HG02759 (cell line): ENCODE data around the gene ARHGAP22.

Source experiments
- ATAC-seq: cut with Tn5 transposase; IDR thresholded peaks from one replicate; pipeline ENCODE4 v1.9.1; 2021; ENCODE audit warnings: mild to moderate bottlenecking, moderate library complexity; ENCODE audit not compliant: unreplicated experiment

Gene ARHGAP22

DNA sequence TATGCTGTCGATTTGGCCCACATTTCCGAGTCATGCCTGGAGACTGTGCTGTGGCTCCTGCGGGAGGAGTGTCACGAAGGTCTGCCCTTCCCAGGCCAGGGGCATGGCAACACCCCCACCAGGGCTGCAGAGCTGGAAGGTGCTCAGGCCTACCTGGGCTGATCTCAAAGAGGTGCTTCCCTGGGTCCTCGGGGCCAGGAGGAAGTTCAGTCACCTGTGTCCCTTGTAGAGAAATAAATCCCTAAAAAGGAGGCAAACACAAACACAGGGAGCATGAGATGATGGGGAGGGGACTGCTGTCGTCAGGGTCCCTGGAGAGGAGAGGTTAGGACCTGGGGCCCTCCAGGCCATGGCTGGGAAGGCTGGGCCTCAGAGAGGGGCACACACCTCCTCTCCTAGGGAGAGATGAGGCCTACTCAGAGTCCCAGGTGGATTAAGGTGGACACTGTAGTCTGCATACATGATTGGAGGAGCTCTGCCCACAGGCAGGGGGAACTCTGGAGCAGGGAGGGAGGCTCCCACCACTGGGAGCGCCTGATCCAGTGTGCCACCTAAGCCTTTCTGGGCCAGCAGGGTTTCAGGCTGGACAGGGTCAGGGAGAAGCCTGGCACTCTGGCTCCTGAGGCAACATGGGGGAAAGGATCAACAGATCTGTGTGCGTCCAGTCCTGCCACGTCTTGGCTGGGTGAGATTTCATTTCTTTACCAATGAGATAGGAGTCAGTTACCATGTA is 49.4 kb downstream of the ARHGAP22 start:
- ATAC-seq: no peak

DNA sequence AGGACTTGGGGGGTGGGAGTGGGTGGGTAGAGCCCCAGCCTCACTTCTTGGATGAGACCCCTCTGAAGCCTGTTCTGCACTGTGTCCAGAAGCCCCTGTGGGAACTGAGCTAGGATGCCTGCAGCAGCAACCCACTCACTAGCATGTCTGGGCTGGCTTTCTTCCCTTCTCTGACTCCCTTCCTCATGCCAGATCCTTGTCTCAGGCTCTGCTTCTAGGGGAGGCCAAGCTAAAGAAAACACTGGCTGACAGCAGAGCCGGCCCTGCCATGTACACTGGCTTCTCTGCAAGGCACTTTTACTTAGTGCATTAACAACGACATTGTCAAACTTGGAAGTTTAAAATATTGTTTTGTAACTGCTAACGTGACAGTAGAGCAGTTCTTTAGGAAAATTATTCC is 50.2 kb downstream of the ARHGAP22 start:
- no peak for ATAC-seq

DNA sequence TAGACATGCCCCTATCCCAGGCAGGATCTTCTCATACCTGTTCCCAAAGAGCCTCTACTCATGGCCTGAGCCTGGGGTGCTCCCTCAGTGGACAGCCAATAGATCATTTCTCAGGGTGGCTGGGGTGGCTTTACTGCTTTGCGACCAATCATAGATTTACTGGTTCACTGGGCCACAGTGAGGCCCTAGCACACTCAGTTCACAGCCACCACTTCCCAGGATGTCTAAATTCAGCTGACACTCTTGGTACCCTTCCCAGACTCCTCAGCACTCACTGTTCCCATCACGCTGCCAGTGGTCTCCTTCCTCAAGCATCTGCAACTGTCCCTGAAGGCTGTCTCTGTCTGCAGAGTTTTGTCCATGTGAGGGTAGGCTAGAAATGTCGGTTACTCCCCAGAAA is 50.6 kb downstream of the ARHGAP22 start:
- no peak for ATAC-seq

- ATAC-seq: no peak
Measured at GRCh38 chr10:48552946-48553564, 51.8 kb downstream of the ARHGAP22 start.

DNA sequence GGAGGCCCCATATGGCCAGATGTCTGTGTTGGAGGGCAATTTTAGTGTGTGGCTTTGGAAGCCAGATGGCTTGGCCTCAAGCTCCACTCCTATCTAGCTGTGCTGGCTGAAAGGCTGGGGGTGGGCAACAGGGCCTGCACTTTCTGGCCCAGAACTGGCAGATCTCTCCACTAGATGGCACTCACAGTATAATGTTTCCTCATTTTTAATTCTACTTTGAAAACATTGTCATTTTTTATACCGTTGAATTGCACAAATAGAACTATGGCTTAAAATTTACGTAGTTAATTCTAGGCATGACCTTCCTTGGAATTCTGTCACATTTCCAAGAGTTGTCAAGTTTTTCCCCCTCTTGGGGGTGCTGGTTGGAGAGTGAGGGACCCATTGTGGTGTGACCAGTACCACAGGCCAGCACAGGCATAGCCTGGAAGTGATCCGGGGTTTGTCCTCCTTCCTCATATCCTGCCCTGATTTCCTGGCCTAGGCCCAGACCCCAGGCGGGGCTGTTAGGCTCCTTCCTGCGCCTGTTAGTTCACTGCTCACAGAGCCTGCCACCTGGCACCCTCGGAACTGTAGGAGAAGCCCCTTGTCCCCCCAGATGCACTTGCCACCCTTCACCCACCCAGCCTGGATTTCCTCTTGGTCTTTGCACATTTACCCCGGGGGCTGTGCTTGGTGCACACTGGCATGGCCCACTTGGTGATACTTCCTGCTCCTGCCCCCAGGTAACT is 52.8 kb downstream of the ARHGAP22 start:
- no peak for ATAC-seq

DNA sequence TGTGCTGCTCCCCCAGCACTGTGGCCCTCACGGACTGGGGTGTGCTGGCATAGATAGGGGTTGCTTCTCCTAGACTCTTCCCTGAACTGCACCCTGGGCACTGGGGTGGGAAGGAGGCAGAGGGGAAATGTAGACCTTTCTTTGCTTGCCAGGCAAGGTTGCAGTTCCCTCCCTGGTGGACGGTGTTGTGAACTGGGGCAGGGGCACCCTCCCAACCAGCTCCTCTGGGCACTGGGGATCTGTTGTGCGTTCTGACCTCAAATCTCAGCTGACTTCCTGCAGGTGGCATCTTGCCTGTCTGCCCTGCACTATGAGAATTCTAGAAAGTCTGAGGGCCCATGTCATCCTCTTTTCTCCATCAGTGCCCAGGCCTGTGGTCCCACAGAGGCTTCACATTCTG is 53.9 kb downstream of the ARHGAP22 start:
- ATAC-seq: no peak

DNA sequence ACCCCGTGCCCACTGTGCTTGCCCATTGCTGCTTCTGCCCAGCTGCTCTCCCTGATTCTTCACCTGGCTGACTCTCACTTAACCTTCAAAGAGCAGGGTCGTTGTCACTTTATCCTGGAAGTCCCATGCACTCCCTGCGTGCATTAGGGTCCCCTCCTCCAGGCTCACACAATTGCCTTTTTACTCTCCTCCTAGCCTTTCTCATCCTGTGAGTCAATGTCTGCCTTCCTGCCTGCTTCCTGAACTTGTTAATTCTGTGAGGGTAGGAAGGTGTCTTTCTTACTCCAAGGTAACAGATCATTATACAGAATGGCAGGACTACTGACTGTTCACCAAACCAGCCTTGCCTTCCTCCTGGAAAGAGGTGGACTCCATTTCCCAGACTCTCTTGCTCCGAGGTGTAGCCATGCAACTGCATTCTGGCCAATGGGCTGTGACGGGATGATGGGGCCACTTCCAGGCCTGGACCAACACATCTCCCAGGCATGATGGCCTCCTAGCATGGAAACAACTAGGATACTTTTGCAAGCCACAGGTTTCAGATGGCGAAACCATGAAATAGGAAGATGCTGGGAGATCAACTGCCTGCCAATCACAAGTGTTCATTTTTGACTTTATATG is 54.7 kb downstream of the ARHGAP22 start:
- ATAC-seq: no peak

DNA sequence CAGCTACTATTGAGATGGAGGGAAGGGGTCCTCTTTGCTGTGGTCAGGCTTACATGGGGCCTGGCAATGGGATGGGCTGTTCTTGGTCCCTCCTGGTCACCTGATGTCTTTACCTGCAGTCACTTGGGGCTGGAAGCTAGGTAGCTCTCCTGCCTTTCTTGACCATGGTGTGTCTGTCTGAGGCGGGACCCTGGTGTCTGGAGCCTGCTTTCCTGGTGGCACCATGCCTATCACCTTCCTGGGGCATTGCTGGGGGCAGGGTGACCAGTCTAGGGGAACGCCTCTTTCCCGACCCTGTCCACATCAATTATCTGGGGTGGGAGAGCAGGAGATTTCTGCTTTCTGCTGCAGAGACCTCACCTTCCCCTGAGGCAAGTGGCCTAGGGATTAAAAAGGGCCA is 55.6 kb downstream of the ARHGAP22 start:
- no peak for ATAC-seq

DNA sequence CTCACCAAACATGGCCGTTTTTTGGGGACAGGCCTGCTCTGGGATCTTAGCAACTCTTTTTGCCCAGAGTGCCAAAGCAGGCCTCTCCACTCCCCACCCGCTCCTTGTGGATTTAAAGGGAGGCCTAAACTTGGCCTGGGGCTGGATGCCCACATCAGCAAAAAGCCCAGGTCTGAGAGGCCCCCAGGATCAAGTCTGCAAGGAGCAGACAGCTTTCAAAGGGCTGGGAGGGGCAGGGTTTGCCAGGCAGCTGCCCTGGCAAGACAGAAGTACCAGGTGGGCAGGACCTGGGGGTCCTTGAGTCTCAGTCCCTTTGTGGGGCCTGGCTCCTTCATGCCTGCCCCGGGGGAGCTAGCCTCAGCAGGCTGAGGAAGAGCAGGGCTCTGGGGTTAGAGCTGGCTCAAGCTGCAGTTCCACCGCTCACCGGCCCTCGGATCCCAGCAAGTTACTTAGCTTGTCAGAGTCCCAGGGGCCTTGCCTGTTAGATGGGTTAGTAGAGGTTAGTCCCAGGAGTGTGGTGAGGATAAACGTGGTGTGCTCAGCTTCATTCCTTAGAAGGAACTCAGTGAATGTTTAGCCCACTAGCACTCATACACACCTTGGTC is 56.2 kb downstream of the ARHGAP22 start:
- no peak for ATAC-seq

DNA sequence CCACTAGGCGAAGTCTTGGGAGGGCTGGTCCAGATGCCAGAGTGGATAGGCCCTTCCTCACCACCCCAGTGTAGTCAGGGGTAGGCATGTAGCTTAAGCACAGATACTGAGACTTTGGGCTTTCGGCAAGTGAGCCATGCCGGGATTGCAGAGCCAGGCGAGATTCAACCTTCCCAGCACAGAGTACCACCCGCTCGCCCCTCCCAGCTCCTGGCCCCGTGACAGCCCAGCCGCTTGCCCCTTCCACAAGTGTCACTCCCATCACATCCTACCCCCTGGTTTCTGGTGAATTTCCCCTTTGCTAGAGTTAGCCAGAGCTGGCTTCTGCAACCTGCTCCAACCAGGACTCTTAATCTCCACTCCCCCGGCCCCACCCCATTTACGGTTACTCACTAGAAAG is 56.9 kb downstream of the ARHGAP22 start:
- no peak for ATAC-seq

- ATAC-seq: no peak
Measured at GRCh38 chr10:48547061-48547895, 57.6 kb downstream of the ARHGAP22 start.

DNA sequence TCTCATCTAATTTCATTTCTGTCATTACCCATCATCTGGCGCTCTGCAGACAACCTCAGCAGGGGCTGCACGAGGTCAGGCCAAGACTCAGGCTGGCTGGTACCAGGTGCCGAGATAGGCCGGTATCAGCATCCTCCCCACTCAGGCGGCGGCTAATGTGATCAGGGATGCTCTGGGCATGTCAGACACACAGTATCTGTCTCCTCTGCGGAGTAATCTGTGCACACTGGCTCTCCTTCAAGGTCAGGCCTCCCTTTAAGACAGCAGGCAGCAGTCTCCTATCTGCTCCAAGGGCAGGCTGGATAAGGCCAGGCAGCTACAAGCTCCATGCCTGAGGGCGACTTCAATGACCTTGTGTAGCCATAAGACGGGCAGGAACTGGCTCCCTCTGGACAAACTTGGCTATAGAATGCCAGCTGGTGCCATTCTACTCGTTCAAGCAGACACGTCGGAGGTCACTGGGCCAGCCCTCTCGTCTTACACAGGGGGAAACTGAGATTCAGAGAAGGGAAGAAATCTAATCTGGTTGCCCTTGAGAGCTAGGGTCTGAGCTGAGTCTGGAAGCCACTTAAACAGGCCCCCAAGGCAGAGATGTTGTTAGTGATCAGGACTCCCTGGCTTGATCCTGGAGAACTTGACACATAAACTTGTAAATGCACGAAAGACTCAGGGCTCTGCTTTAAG is 59.3 kb downstream of the ARHGAP22 start:
- no peak for ATAC-seq

- ATAC-seq: no peak
Measured at GRCh38 chr10:48543182-48543844, 61.6 kb downstream of the ARHGAP22 start.

GRCh38 chr10:48542471-48543181 is 62.2 kb downstream of the ARHGAP22 start:
- ATAC-seq: no peak

DNA sequence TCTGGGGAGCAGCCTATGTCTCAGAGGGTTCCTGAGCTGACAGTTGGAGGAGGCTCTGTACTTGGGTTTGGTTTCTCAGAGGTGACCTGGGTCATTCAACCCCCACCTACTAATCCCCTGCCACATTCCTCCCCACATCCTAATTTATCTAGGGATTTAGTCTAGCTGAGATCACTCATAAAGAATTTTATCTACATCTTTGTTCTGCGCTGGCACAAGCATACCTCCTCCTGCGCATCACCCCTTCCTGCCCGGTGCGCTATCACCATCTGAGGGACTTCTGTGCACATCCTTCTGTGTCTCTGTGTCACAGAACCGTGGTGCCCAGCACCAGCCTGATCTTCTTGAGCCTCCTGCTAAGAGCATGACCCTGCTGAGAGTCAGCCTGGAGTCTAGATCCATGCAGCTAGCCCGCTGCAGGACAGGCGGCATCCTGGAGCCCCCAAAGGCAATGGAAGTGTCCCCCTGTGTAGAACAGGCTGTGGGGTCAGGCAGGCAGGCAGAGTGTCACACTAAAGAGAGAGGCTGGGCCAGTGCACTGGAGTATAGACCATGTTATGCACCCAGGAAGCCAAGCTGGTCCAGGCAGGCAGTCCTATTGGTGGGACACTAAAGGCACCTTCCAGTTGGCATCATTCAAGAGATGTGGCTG is 63.6 kb downstream of the ARHGAP22 start:
- ATAC-seq: no peak

- ATAC-seq: no peak
Measured at GRCh38 chr10:48538611-48539010, 66.3 kb downstream of the ARHGAP22 start.

DNA sequence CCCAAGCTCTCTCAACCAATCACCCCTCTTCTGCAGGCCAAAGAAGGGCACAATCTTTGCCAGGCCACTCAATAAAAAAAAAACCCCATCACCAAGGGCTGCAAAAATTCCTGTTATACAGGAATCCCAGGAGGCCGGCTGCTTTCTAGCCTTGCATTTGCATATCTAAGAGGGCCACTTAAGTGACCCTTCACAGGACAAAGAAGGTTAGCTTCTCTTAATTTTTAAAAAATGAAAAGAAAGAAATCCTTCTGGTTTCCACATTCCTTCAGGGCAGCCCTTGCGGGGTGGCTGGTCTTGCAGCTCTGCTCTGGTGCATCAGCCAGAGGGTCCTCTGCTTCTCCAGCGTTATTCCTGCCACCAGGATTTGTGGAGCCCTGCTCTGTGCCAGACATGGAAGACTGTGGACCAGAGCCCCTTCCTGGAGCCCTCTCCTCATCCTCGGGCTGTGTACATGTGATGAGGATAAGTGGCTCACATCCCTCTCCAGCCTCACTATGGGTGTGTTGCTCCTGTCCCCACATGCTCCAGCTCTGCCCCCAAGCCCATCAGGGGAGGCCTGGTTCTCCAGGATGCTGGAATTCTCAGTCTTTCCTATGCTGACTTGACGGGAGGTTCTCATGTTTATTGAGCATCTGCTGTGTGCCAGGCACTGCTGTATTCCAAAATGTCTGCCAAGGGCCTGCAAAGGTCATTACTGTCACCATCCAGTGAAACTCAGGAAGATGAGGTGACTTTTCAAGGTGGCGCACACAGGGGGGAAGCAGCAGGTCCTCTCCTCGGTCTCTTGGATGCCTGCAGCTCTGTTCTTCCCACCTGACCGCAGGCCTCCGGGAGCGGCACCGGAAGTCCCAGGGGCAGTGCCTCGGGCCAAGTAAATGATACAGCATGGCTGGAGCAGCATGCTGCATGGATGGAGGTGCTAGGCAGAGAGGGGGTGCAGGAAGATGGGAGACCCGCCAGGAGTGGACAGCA is 67.7 kb downstream of the ARHGAP22 start:
- ATAC-seq: no peak
